Liver (tissue), 9 donors: ENCODE measurements around the gene BMPER. TPM values are rescaled to one million over a fixed set of nuclear protein-coding genes. Genes with fewer than 3 reads are reported as not detected.

Experiments used
- DNase-seq: peaks from one replicate; pipeline ENCODE4 v3.0.0-alpha.2; 2017; ENCODE audit warnings: low spot score
- H3K27ac ChIP-seq, 2 donors: one replicate each; pipeline ENCODE4 v1.7.0; 2013; ENCODE audit warnings: inconsistent platforms in 2 of 2, low read length in 2 of 2, control low read depth in 1 of 2, low read depth in 1 of 2, mild to moderate bottlenecking in 1 of 2
- H3K27me3 ChIP-seq, 4 donors: one replicate each; pipeline versions ENCODE4 v1.6.1 to v1.7.0; 2013; ENCODE audit warnings: low read length in 3 of 4, inconsistent platforms in 1 of 4, mild to moderate bottlenecking in 1 of 4, moderate library complexity in 1 of 4; ENCODE audit not compliant: control insufficient read depth in 4 of 4, insufficient read depth in 4 of 4
- H3K36me3 ChIP-seq, 4 donors: one replicate each; pipeline versions ENCODE4 v1.6.1 to v1.7.0; 2013; ENCODE audit warnings: low read length in 3 of 4, mild to moderate bottlenecking in 3 of 4, low read depth in 1 of 4, moderate library complexity in 1 of 4; ENCODE audit not compliant: control insufficient read depth in 4 of 4, insufficient read depth in 3 of 4
- H3K4me1 ChIP-seq, 4 donors: one replicate each; pipeline versions ENCODE4 v1.6.1 to v1.7.0; 2013; ENCODE audit warnings: low read length in 3 of 4, mild to moderate bottlenecking in 3 of 4, moderate library complexity in 1 of 4; ENCODE audit not compliant: control insufficient read depth in 4 of 4, insufficient read depth in 4 of 4
- H3K4me3 ChIP-seq, 3 donors: one replicate each; pipeline versions ENCODE4 v1.6.1 to v1.7.0; 2013; ENCODE audit warnings: low read length in 3 of 3, control low read depth in 1 of 3, low read depth in 1 of 3, mild to moderate bottlenecking in 1 of 3
- H3K9ac ChIP-seq, 2 donors: one replicate each; pipeline ENCODE4 v1.7.0; 2013; ENCODE audit warnings: low read length in 2 of 2, mild to moderate bottlenecking in 2 of 2, moderate library complexity in 2 of 2, control low read depth in 1 of 2, low read depth in 1 of 2
- H3K9me3 ChIP-seq, 4 donors: one replicate each; pipeline versions ENCODE4 v1.6.1 to v1.7.0; 2013; ENCODE audit warnings: low read length in 3 of 4; ENCODE audit not compliant: control insufficient read depth in 4 of 4
- EGR1 ChIP-seq, 2 donors: IDR thresholded peaks; 2 replicates each; pipeline ENCODE4 v1.6.1; 2016 to 2018; ENCODE audit warnings: antibody characterized with exemption in 2 of 2, low read depth in 2 of 2
- FOXA2 ChIP-seq: IDR thresholded peaks from 2 replicates; pipeline ENCODE4 v1.6.1; 2016; ENCODE audit warnings: antibody characterized with exemption
- GABPA ChIP-seq, 2 donors: IDR thresholded peaks in 1 of 2; conservative IDR thresholded peaks in 1 of 2; 2 replicates each; pipeline ENCODE4 v1.6.1; 2016; ENCODE audit warnings: antibody characterized with exemption in 2 of 2, mild to moderate bottlenecking in 1 of 2, moderate library complexity in 1 of 2
- HNF4A ChIP-seq, 2 donors: conservative IDR thresholded peaks; 2 replicates each; pipeline ENCODE4 v1.6.1; 2016; ENCODE audit warnings: antibody characterized with exemption in 2 of 2, mild to moderate bottlenecking in 2 of 2
- HNF4G ChIP-seq: IDR thresholded peaks from 2 replicates; pipeline ENCODE4 v1.6.1; 2016; ENCODE audit warnings: antibody characterized with exemption
- JUND ChIP-seq, 2 donors: IDR thresholded peaks; 2 replicates each; pipeline ENCODE4 v1.6.1; 2016; ENCODE audit warnings: antibody characterized with exemption in 2 of 2
- NR2F2 ChIP-seq: IDR thresholded peaks from 2 replicates; pipeline ENCODE4 v1.6.1; 2016; ENCODE audit warnings: antibody characterized with exemption
- RXRA ChIP-seq, 2 donors: IDR thresholded peaks; 2 replicates each; pipeline ENCODE4 v1.6.1; 2017 to 2018; ENCODE audit warnings: antibody characterized with exemption in 2 of 2, mild to moderate bottlenecking in 1 of 2
- TAF1 ChIP-seq: conservative IDR thresholded peaks from 2 replicates; pipeline ENCODE4 v1.6.1; 2016; ENCODE audit warnings: antibody characterized with exemption, mild to moderate bottlenecking
- WGBS: extraction: QIAGEN DNeasy Blood & Tissue Kit; methylation state at CpG from one replicate; pipeline ENCODE4 v1.1.7; 2013; 5-methylcytosine and 5-hydroxymethylcytosine counted together
- polyA plus RNA-seq, 2 donors: library from polyadenylated mRNA; stranded (reverse) in 1 of 2; unstranded in 1 of 2; fragments of 200-250 nt in 1 of 2; fragments of >200 nt in 1 of 2; fragmentation: Nextera tagmentation in 1 of 2; extraction: Ambion mirVana in 1 of 2; gene quantifications; one replicate each; pipeline versions ENCODE4 v1.2.1 to v1.2.3, GENCODE V29; 2013 to 2015
- total RNA-seq, 2 donors: library from RNA; depleted of rRNA; stranded (reverse); fragments of >200 nt; gene quantifications; one replicate each; pipeline ENCODE4 v1.2.3, GENCODE V29; 2014
- TF ChIP-seq, protein P1 (sequence below): IDR thresholded peaks from 2 replicates; pipeline ENCODE4 v1.6.1; 2016; ENCODE audit warnings: antibody characterized with exemption
- TF ChIP-seq, protein P2 (sequence below): IDR thresholded peaks from 2 replicates; pipeline ENCODE4 v1.6.1; 2016; ENCODE audit warnings: antibody characterized with exemption, mild to moderate bottlenecking
- TF ChIP-seq, protein P3 (sequence below): IDR thresholded peaks from 2 replicates; pipeline ENCODE4 v1.6.1; 2016; ENCODE audit warnings: antibody characterized with exemption
- TF ChIP-seq, protein P4 (sequence below): IDR thresholded peaks from 2 replicates; pipeline ENCODE4 v1.6.1; 2016; ENCODE audit warnings: antibody characterized with exemption
- donor health status: healthy.
- donor health status: healthy.
- donor health status: healthy.
- donor health status: healthy.
- donor health status: healthy.

The BMPER gene
- total and polyA plus RNA-seq, 4 donors = 4.0 to 8.5 (median 6.2) TPM

DNA sequence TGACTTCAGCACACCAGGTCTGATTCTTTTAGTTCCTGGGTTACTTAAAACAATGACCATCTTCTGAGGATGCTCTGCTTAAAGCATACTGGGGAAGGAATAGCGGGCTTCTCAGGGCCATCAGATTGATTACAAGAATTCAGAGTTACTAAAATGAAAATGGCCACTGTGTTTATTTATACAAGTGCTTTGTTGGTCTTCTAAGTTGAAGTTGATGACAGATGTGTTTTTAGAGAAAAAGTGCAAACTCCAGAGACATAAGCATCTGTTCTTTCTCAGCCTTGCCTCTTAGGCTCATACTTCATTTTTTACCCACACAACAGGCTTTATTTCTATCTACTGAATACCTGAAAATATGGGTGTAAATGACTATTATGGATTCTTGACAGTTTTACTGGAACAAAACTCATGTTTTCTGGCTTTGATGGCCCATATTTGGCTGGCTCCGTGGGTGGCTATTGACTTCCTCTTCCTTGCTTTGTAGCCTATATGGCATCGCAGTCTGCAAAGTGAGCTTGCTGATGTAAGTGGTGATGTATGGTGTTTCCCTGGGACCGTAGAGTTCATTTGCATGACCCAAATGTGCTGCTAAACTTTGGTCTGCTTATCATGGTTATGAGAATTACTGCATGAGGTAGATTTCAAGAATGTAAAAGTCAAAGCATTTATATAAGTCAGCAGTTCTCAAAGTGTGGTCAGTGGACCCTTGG, 121.3 kb downstream of the BMPER start:
- 78% methylated on average over 4 of the region's 4 CpGs for whole genome bisulfite sequencing
- Histone ChIP-seq H3K4me3 (no peak overlapping the region), H3K4me1 (no peaks in the 10 kb centered on the region), H3K9ac (no peak overlapping the region), H3K9me3 (no peaks in the 10 kb centered on the region), H3K36me3 (no peaks in the 10 kb centered on the region), H3K27ac (no peak overlapping the region), H3K27me3 (no peaks in the 10 kb centered on the region)
- TF ChIP-seq TAF1 (no peak), NR2F2 (no peak), GABPA (IDR thresholded peaks at IDR 0.05 in 1 of 2, conservative IDR thresholded peaks at IDR 0.05 in 1 of 2) (no peak), JUND (IDR thresholded peaks at IDR 0.05) (no peak), RXRA (IDR thresholded peaks at IDR 0.05) (no peak), HNF4G (no peak), HNF4A (conservative IDR thresholded peaks at IDR 0.05) (no peak)
- TF ChIP-seq, protein P1, sequence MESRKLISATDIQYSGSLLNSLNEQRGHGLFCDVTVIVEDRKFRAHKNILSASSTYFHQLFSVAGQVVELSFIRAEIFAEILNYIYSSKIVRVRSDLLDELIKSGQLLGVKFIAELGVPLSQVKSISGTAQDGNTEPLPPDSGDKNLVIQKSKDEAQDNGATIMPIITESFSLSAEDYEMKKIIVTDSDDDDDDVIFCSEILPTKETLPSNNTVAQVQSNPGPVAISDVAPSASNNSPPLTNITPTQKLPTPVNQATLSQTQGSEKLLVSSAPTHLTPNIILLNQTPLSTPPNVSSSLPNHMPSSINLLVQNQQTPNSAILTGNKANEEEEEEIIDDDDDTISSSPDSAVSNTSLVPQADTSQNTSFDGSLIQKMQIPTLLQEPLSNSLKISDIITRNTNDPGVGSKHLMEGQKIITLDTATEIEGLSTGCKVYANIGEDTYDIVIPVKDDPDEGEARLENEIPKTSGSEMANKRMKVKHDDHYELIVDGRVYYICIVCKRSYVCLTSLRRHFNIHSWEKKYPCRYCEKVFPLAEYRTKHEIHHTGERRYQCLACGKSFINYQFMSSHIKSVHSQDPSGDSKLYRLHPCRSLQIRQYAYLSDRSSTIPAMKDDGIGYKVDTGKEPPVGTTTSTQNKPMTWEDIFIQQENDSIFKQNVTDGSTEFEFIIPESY = no peak
- TF ChIP-seq, protein P2, sequence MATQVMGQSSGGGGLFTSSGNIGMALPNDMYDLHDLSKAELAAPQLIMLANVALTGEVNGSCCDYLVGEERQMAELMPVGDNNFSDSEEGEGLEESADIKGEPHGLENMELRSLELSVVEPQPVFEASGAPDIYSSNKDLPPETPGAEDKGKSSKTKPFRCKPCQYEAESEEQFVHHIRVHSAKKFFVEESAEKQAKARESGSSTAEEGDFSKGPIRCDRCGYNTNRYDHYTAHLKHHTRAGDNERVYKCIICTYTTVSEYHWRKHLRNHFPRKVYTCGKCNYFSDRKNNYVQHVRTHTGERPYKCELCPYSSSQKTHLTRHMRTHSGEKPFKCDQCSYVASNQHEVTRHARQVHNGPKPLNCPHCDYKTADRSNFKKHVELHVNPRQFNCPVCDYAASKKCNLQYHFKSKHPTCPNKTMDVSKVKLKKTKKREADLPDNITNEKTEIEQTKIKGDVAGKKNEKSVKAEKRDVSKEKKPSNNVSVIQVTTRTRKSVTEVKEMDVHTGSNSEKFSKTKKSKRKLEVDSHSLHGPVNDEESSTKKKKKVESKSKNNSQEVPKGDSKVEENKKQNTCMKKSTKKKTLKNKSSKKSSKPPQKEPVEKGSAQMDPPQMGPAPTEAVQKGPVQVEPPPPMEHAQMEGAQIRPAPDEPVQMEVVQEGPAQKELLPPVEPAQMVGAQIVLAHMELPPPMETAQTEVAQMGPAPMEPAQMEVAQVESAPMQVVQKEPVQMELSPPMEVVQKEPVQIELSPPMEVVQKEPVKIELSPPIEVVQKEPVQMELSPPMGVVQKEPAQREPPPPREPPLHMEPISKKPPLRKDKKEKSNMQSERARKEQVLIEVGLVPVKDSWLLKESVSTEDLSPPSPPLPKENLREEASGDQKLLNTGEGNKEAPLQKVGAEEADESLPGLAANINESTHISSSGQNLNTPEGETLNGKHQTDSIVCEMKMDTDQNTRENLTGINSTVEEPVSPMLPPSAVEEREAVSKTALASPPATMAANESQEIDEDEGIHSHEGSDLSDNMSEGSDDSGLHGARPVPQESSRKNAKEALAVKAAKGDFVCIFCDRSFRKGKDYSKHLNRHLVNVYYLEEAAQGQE = no peak
- TF ChIP-seq, protein P3, sequence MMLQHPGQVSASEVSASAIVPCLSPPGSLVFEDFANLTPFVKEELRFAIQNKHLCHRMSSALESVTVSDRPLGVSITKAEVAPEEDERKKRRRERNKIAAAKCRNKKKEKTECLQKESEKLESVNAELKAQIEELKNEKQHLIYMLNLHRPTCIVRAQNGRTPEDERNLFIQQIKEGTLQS = no peak
- no peak for DNase-seq

DNA sequence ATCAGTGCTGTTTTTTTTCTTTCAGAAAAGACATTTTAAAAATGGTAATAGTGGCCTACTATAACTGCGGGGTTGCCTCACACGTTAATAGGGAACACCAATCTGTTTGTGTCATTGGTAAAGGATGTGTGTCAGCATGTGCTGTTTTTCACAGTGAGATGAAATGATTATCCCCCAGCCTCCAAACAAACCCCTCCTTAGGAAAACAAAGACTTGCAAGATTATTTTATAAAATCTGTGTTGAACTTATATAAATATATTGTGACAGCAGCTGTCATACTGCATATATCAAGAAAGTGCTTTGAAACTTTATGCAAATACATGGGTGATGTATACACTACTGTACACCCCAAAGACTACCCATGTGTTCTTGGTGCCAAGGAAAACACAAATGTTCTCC, 125.8 kb downstream of the BMPER start:
- WGBS = 94% methylated on average over 2 of the region's 2 CpGs
- no peak for DNase-seq
- Histone ChIP-seq H3K27me3 (no peaks in the 10 kb centered on the region), H3K27ac (no peak overlapping the region), H3K9me3 (no peaks in the 10 kb centered on the region), H3K9ac (no peak overlapping the region), H3K4me1 (peaks cover 0 to 4% (median 2%) of the 10 kb centered on the region in 4 donors), H3K36me3 (no peaks in the 10 kb centered on the region), H3K4me3 (no peak overlapping the region)
- TF ChIP-seq HNF4A (conservative IDR thresholded peaks at IDR 0.05) = no peak
- TF ChIP-seq, protein P4, sequence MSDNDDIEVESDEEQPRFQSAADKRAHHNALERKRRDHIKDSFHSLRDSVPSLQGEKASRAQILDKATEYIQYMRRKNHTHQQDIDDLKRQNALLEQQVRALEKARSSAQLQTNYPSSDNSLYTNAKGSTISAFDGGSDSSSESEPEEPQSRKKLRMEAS = no peak
- no peak for TF ChIP-seq FOXA2
- TF ChIP-seq, protein P3 = no peak
- no peak for TF ChIP-seq EGR1 (IDR thresholded peaks at IDR 0.05; ENCODE audit: low read depth in 2 of 2)
